PC-3 (cell line): Measurements from ENCODE around the gene TESK2.

ENCODE experiments used
- CTCF ChIP-seq: fragments of 300-600 bp; sonication (generic); conservative IDR thresholded peaks from 2 replicates; pipeline ENCODE4 v1.5.1; 2017; ENCODE audit warnings: antibody characterized with exemption, low read depth, mild to moderate bottlenecking, low read length
- EZH2 ChIP-seq: fragments of 300-600 bp; sonication (generic); IDR thresholded peaks from one replicate; pipeline ENCODE4 v1.6.1; 2017; ENCODE audit warnings: antibody characterized with exemption, mild to moderate bottlenecking, low read length; ENCODE audit not compliant: unreplicated experiment
- EZH2phosphoT487 ChIP-seq: fragments of 300-600 bp; sonication (generic); IDR thresholded peaks from 2 replicates; pipeline ENCODE4 v1.6.1; 2018; ENCODE audit warnings: mild to moderate bottlenecking, antibody characterized with exemption, low read length, borderline replicate concordance

GRCh38 chr1:45448357-45448756 is 42.6 kb downstream of the TESK2 start:
- TF ChIP-seq CTCF (no peak), EZH2phosphoT487 (no peak), EZH2 (no peak)
